GM21619 (cell line): ENCODE measurements around the gene TCAIM.
"Not testable (repeated sequence)": the region's sequence is repeated elsewhere in the genome, so short reads cannot be mapped to it uniquely, and the experiment has no call there.

ENCODE experiments used
- ATAC-seq: cut with Tn5 transposase; IDR thresholded peaks from one replicate; pipeline ENCODE4 v1.9.1; 2021; ENCODE audit not compliant: unreplicated experiment

Gene TCAIM

DNA sequence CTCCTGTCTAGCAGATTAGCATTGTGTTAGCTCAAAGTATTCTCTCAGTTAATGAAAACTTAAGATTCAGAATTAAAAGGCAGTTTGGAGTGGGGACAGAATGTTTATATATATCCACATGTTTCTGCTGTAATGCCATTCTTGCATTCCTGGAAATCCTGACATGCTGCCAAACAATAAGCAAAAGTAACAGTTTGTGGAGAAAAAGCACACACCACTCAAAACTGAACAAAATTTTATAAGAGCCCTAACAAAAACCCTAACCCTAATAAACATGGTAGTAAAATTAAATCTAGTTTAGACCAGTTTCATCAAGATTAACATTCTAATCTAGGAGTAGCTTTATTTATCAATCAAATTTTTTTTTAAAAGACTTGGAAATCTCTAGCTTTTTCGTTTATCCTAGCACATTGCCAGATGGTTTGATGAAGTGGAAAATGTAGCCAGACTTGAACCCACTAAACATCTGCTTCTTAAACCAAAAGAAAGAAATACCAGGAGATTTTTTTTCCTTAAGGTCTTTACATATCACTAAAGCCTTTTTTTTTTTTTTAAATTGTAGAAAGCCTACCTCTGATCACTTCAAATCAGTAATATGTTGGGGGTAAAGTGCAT lies 3.7 kb downstream of the TCAIM start:
- ATAC-seq: no peak

DNA sequence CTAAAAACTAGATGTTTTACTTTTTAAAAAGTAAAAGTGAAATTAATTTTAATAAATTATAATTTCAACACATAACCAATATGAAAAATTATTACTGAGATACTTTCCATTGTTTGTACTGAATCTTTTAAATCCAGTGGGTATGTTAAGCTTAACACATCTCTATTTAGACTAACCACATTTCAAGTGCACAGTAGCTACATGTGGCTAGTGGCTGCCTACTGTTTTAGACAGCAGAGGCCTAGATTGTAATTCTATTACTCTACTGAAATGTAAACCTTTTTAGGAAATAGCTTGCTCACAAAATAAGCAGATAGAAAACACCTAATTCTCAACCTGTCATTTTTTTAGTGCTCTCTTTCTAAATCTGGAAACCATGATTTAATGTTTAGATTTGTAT lies 4.9 kb downstream of the TCAIM start:
- ATAC-seq: no peak

DNA sequence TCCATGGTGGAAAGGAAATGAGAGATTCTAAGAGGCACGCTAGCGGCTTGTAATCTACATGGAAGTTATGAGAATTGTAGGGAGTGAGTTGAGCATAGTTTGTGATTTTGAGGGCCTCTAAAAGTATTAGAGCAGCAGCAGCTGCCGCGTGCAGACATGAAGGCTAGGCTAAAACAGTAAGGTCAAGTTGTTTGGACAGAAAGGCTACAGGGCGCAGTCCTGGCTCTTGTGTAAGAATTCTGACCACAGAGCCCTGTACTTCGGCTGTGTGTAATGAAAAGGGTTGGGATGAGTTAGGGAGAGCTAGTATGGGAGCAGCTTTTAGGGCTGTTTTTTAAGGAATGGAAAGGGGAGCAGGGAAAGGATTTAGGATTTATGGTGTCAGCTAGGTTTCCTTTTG lies 8.0 kb downstream of the TCAIM start:
- ATAC-seq: not testable (repeated sequence)

- ATAC-seq: no peak
Observed at GRCh38 chr3:44348993-44349392, 10.4 kb downstream of the TCAIM start.

DNA sequence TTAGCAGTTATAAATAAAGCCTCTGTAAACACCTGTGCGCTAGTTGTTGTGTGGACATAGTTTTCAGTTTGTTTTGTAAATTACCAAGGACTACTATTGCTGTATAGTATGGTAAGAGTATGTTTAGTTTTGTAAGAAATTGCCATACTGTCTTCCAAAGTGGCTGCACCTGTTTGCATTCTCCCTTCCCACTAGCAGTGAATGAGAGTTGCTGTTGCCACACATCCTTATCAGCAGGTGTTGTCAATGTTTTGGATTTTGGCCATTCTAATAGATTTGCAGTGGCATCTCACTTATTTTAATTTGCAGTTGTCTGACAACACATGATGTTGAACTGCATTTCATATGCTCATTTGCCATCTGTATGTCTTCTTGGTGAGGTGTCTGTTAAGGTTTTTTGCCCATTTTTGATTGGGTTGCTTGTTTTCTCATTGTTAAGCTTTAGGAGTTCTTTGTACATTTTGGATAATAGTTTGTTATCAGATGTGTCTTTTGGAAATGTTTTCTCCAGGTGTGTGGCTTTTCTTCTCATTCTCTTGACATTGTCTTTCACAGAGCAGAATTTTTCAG lies 14.9 kb downstream of the TCAIM start:
- no peak for ATAC-seq

- no peak for ATAC-seq
Observed at GRCh38 chr3:44355362-44356033, 16.9 kb downstream of the TCAIM start.

DNA sequence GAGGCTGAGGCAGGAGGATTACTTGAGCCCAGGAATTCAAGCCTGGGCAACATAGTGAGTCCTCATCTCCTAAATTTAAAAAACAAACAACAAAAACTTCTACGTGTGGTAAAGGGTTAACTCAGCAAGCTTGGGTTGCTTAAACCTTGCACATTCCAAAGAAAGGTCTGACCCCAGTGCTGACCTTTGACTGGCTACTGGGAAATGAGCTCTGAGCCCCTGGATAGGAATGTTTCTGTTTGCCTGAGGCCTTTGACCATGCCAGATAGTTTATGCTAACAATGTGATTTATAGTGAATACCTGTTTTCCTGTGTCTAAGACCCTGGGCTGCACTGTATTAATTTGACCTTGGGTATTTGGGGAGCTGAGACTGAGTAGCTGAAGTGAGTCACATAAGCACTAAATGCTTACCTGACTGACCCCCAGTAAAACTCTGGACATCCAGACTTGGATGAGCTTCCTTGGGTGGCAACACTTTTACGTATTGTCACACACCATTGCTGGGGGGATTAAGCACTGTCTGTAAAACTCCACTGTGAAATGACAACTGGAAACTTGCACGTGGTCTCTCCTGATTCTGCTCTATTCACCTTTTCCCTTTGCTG lies 20.7 kb downstream of the TCAIM start:
- ATAC-seq: no peak

- peak; percentile 95 for ATAC-seq
Observed at GRCh38 chr3:44363591-44363990, 25.0 kb downstream of the TCAIM start.

GRCh38 chr3:44365952-44366351 lies 27.4 kb downstream of the TCAIM start:
- ATAC-seq: no peak

- no peak for ATAC-seq
Observed at GRCh38 chr3:44375450-44375849, 36.9 kb downstream of the TCAIM start.

DNA sequence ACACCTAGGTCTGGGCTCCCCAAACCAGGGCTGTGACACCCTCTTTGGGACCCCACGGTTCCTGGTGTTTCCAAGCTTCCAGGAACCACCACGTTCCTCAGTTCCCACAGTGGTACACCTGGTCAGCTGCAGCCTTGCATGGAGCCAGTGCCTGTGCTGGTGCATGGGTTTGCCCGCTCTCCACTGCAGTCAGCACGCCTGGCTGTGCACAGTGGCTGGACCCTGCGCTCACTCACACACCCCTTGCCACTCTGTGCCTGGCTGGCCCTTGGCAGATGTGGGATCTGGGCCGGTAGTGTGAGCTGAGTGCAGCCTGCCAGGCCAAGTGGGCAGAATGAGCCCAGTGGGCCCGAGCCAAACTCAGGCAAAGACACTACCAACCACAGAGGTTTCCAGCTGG lies 48.8 kb downstream of the TCAIM start:
- no peak for ATAC-seq

DNA sequence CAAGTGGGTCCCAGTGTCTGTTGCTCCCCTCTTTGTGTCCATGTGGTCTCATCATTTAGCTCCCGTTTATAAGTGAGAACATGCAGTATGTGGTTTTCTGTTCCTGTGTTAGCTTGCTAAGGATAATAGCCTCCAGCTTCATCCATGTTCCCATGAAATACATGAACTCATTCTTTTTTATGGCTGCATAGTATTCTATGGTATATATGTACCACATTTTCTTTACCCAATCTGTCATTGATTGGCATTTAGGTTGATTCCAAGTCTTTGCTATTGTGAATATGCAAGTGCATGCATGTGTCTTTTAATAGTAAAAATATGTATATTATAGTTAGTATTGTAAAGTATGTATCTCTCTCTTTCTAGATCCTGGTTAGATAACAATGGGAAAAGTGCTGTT lies 53.9 kb downstream of the TCAIM start:
- ATAC-seq: no peak

GRCh38 chr3:44395714-44396113 lies 57.1 kb downstream of the TCAIM start:
- no peak for ATAC-seq

- ATAC-seq: no peak
Observed at GRCh38 chr3:44396200-44397171, 57.9 kb downstream of the TCAIM start.

DNA sequence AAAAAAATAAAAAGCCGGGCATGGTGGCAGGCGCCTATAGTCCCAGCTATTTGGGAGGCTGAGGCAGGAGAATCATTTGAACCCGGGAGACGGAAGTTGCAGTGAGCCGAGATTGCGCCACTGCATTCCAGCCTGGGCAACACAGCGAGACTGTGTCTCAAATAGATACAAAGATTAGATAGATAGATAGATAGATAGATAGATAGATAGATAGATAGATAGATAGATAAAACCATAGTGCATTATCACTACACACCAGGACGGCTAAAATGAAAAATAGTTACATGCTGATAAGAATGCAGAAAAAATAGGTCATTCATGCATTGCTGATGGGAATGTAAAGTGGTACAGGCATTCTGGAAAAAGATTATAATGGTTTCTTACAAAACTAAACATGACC lies 59.7 kb downstream of the TCAIM start:
- ATAC-seq: not testable (repeated sequence)

- no peak for ATAC-seq
Observed at GRCh38 chr3:44398853-44399252, 60.3 kb downstream of the TCAIM start.

DNA sequence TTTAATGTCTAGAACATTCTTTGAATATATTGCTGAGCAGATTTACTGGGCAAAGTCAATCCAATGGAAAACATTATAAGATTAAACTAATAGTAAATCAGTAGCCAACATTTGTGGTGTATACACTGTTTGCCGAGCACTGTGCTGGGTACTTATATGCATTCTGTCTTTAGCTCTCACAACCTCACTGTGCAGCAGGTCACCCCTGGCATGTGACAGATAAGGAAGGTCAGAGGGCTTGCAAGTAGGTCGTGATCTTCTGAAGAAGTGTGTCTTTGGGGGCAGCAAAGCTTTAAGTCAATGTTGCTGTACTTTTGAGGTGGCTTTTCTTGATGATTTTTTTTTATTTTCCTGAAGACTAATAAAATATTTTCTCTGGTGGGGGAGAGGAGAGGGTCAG lies 62.2 kb downstream of the TCAIM start:
- no peak for ATAC-seq

GRCh38 chr3:44402548-44402947 lies 64.0 kb downstream of the TCAIM start:
- ATAC-seq: no peak

DNA sequence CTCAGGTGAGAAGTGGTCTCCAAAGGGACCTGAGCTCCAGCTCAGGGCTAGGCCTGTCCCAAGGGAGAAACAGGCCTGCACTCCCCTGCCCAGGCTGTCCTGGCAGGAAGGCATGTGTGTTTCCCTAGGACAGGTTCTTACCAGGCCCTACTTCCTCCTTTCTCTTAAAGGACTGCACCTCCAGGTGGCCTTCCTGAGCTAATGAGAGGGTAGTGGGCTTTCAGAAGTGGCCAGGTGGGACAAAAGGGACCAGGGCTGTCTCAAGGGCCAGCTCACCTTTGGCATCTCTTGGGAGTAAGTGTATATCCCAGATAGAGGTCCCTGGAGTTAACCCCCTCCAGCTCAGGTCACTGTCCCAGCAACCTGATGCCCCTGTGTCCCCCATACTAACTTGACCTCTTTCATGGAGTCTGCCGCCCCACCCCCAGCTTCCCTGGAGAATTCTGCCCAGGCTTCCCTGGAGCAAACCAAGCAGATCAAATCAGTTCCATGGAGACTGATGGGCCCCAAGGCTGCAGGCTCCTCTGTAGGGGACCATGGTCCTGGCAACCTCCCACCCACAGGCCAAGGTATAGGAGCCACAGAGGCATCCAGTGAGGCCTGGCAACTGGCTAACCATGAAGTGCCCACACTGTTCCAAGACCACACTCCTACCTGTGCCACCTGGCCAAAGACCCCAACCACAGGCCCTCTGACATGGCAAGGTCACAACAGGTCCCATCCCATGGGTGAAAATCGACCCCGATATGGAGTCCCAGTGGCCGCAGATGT lies 71.3 kb downstream of the TCAIM start:
- no peak for ATAC-seq

DNA sequence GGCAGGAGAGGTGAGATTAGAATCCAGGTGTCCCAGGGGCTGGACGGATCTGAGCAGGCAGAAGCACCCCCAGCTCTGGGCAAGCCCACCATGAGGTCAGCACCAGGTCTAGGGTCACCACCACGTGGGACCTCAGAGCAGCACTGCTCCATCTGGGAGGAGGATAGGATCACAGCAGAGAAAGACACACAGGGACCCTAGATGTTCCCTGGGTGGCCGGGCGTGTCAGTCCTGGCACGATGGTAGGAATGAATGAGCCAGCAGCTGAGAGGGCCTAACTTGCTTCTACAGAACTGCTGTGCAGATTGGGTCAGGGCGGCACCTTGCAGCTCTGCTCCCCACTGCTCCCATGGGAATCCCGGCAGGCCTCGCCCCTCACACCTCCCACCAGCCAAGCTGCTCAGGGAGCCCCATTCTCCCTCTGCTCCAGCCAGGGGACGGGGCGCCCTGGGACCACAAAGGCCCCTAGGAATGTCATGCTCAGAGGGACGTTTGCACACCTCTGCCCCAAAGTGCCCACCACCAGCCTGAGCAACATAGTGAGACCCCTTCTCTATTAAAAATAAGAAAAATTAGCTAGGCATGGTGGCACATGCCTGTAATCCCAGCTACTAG lies 72.6 kb downstream of the TCAIM start:
- no peak for ATAC-seq
